ENCODE results near the gene UNC13D.
"Not testable (repeated sequence)": the region's sequence is repeated elsewhere in the genome, so short reads cannot be mapped to it uniquely, and the experiment has no call there.

DNA sequence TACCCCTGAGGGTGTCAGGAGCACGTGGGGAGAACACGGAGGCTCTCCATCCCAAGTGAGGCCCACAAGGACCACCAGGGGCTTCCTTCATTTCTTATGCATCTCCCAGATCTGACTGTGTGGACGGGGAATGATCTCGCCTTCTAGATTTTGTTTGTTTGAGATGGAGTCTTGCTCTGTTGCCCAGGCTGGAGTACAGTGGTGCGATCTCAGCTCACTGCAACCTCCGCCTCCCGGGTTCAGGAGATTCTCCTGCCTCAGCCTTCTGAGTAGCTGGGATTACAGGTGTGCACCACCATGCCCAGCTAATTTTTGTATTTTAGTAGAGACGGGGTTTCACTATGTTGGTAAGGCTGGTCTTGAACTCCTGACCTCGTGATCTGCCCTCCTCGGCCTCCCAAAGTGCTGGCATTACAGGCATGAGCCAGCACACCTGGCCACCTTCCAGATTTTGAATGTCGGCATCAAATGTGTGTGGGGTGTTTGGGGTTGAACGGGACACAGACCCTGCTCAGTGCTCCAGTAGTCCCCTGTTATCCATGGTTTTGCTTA, 24.6 kb upstream of the UNC13D start:
- TF ChIP-seq, protein P1, sequence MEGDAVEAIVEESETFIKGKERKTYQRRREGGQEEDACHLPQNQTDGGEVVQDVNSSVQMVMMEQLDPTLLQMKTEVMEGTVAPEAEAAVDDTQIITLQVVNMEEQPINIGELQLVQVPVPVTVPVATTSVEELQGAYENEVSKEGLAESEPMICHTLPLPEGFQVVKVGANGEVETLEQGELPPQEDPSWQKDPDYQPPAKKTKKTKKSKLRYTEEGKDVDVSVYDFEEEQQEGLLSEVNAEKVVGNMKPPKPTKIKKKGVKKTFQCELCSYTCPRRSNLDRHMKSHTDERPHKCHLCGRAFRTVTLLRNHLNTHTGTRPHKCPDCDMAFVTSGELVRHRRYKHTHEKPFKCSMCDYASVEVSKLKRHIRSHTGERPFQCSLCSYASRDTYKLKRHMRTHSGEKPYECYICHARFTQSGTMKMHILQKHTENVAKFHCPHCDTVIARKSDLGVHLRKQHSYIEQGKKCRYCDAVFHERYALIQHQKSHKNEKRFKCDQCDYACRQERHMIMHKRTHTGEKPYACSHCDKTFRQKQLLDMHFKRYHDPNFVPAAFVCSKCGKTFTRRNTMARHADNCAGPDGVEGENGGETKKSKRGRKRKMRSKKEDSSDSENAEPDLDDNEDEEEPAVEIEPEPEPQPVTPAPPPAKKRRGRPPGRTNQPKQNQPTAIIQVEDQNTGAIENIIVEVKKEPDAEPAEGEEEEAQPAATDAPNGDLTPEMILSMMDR (IDR thresholded peaks at IDR 0.05): not testable (repeated sequence)
- TF ChIP-seq EP300 (IDR thresholded peaks at IDR 0.05; ENCODE audit: low read depth); POLR2A (IDR thresholded peaks at IDR 0.05): not testable (repeated sequence)

All from transverse colon (tissue), 3 donors.